Measurements from ENCODE around the gene OAF.
A peak's percentile ranks its signal among the peaks of the same experiment; 100 is the strongest.

Gene OAF

GRCh38 chr11:120208001-120208441 is 2.8 kb upstream of the OAF start:
- peak overlapping the region; percentile 13 for H3K27ac ChIP-seq (ENCODE audit: low read length)

GRCh38 chr11:120208777-120209176 is 2.1 kb upstream of the OAF start:
- H3K27ac ChIP-seq (ENCODE audit: low read length): peak overlapping the region; percentile 13
- peaks cover 0 to 28% of the 10 kb centered on the region in 2 donors for H3K4me1 ChIP-seq (ENCODE audit: control insufficient read depth in 1 of 2, insufficient read depth in 2 of 2, low read length in 2 of 2)
- no peaks in the 10 kb centered on the region for H3K27me3 ChIP-seq (ENCODE audit: low read depth, low read length)
- H3K36me3 ChIP-seq (ENCODE audit: control insufficient read depth in 1 of 2, insufficient read depth in 2 of 2, low read length in 2 of 2): no peaks in the 10 kb centered on the region
- H3K4me3 ChIP-seq (ENCODE audit: low read depth in 1 of 2, low read length in 2 of 2): no peak overlapping the region
- H3K9me3 ChIP-seq (ENCODE audit: control insufficient read depth in 1 of 2, low read length in 2 of 2): no peaks in the 10 kb centered on the region

More at GRCh38 chr11:120208001-120208441, 2.8 kb upstream of the OAF start:
- no peaks in the 10 kb centered on the region for H3K27me3 ChIP-seq (ENCODE audit: low read depth, low read length)
- H3K4me3 ChIP-seq (ENCODE audit: low read depth in 1 of 2, low read length in 2 of 2): peak overlapping the region in 1 of 2 donors; percentile 8
- no peaks in the 10 kb centered on the region for H3K36me3 ChIP-seq (ENCODE audit: control insufficient read depth in 1 of 2, insufficient read depth in 2 of 2, low read length in 2 of 2)
- H3K4me1 ChIP-seq (ENCODE audit: control insufficient read depth in 1 of 2, insufficient read depth in 2 of 2, low read length in 2 of 2): peaks cover 0 to 26% of the 10 kb centered on the region in 2 donors
- H3K9me3 ChIP-seq (ENCODE audit: control insufficient read depth in 1 of 2, low read length in 2 of 2): no peaks in the 10 kb centered on the region

GRCh38 chr11:120209746-120210625 is 846 bp upstream of the OAF start:
- Histone ChIP-seq H3K4me1 (ENCODE audit: control insufficient read depth in 1 of 2, insufficient read depth in 2 of 2, low read length in 2 of 2) (peaks cover 0 to 37% of the 10 kb centered on the region in 2 donors), H3K36me3 (ENCODE audit: control insufficient read depth in 1 of 2, insufficient read depth in 2 of 2, low read length in 2 of 2) (no peaks in the 10 kb centered on the region), H3K27me3 (ENCODE audit: low read depth, low read length) (no peaks in the 10 kb centered on the region), H3K4me3 (ENCODE audit: low read depth in 1 of 2, low read length in 2 of 2) (peak overlapping the region; percentile 72 to 74), H3K27ac (ENCODE audit: low read length) (peak overlapping the region; percentile 83), H3K9me3 (ENCODE audit: control insufficient read depth in 1 of 2, low read length in 2 of 2) (no peaks in the 10 kb centered on the region)

GRCh38 chr11:120211522-120212258 is 858 bp downstream of the OAF start:
- peak overlapping the region; percentile 89 for H3K27ac ChIP-seq (ENCODE audit: low read length)
- H3K9me3 ChIP-seq (ENCODE audit: control insufficient read depth in 1 of 2, low read length in 2 of 2): no peaks in the 10 kb centered on the region
- no peaks in the 10 kb centered on the region for H3K36me3 ChIP-seq (ENCODE audit: control insufficient read depth in 1 of 2, insufficient read depth in 2 of 2, low read length in 2 of 2)
- no peaks in the 10 kb centered on the region for H3K27me3 ChIP-seq (ENCODE audit: low read depth, low read length)
- peak overlapping the region; percentile 74 to 85 for H3K4me3 ChIP-seq (ENCODE audit: low read depth in 1 of 2, low read length in 2 of 2)
- peaks cover 12 to 42% of the 10 kb centered on the region in 2 donors for H3K4me1 ChIP-seq (ENCODE audit: control insufficient read depth in 1 of 2, insufficient read depth in 2 of 2, low read length in 2 of 2)

GRCh38 chr11:120212259-120212878 is 1.5 kb downstream of the OAF start:
- Histone ChIP-seq H3K4me1 (ENCODE audit: control insufficient read depth in 1 of 2, insufficient read depth in 2 of 2, low read length in 2 of 2) (peaks cover 12 to 49% of the 10 kb centered on the region in 2 donors), H3K4me3 (ENCODE audit: low read depth in 1 of 2, low read length in 2 of 2) (peak overlapping the region; percentile 57 to 74), H3K27ac (ENCODE audit: low read length) (peak overlapping the region; percentile 74), H3K36me3 (ENCODE audit: control insufficient read depth in 1 of 2, insufficient read depth in 2 of 2, low read length in 2 of 2) (no peaks in the 10 kb centered on the region), H3K9me3 (ENCODE audit: control insufficient read depth in 1 of 2, low read length in 2 of 2) (no peaks in the 10 kb centered on the region), H3K27me3 (ENCODE audit: low read depth, low read length) (no peaks in the 10 kb centered on the region)

GRCh38 chr11:120212926-120213325 is 2.1 kb downstream of the OAF start:
- no peaks in the 10 kb centered on the region for H3K27me3 ChIP-seq (ENCODE audit: low read depth, low read length)
- H3K9me3 ChIP-seq (ENCODE audit: control insufficient read depth in 1 of 2, low read length in 2 of 2): no peaks in the 10 kb centered on the region
- peak overlapping the region; percentile 57 to 74 for H3K4me3 ChIP-seq (ENCODE audit: low read depth in 1 of 2, low read length in 2 of 2)
- peak overlapping the region; percentile 74 for H3K27ac ChIP-seq (ENCODE audit: low read length)
- H3K4me1 ChIP-seq (ENCODE audit: control insufficient read depth in 1 of 2, insufficient read depth in 2 of 2, low read length in 2 of 2): peaks cover 17 to 53% of the 10 kb centered on the region in 2 donors
- no peaks in the 10 kb centered on the region for H3K36me3 ChIP-seq (ENCODE audit: control insufficient read depth in 1 of 2, insufficient read depth in 2 of 2, low read length in 2 of 2)

- H3K27me3 ChIP-seq (ENCODE audit: low read depth, low read length): no peaks in the 10 kb centered on the region
- H3K9me3 ChIP-seq (ENCODE audit: control insufficient read depth in 1 of 2, low read length in 2 of 2): no peaks in the 10 kb centered on the region
- no peak overlapping the region for H3K27ac ChIP-seq (ENCODE audit: low read length)
- H3K4me3 ChIP-seq (ENCODE audit: low read depth in 1 of 2, low read length in 2 of 2): no peak overlapping the region
- H3K4me1 ChIP-seq (ENCODE audit: control insufficient read depth in 1 of 2, insufficient read depth in 2 of 2, low read length in 2 of 2): peaks cover 17 to 59% of the 10 kb centered on the region in 2 donors
- H3K36me3 ChIP-seq (ENCODE audit: control insufficient read depth in 1 of 2, insufficient read depth in 2 of 2, low read length in 2 of 2): no peaks in the 10 kb centered on the region
These were observed 3.7 kb downstream of the OAF start for GRCh38 chr11:120214581-120214980.

GRCh38 chr11:120215634-120216033 is 4.8 kb downstream of the OAF start:
- Histone ChIP-seq H3K36me3 (ENCODE audit: control insufficient read depth in 1 of 2, insufficient read depth in 2 of 2, low read length in 2 of 2) (no peaks in the 10 kb centered on the region), H3K9me3 (ENCODE audit: control insufficient read depth in 1 of 2, low read length in 2 of 2) (no peaks in the 10 kb centered on the region), H3K4me3 (ENCODE audit: low read depth in 1 of 2, low read length in 2 of 2) (no peak overlapping the region), H3K4me1 (ENCODE audit: control insufficient read depth in 1 of 2, insufficient read depth in 2 of 2, low read length in 2 of 2) (peaks cover 24 to 62% of the 10 kb centered on the region in 2 donors), H3K27me3 (ENCODE audit: low read depth, low read length) (no peaks in the 10 kb centered on the region), H3K27ac (ENCODE audit: low read length) (peak overlapping the region; percentile 2)

- Histone ChIP-seq H3K27ac (ENCODE audit: low read length) (peak overlapping the region; percentile 2), H3K36me3 (ENCODE audit: control insufficient read depth in 1 of 2, insufficient read depth in 2 of 2, low read length in 2 of 2) (no peaks in the 10 kb centered on the region), H3K9me3 (ENCODE audit: control insufficient read depth in 1 of 2, low read length in 2 of 2) (no peaks in the 10 kb centered on the region), H3K27me3 (ENCODE audit: low read depth, low read length) (no peaks in the 10 kb centered on the region), H3K4me3 (ENCODE audit: low read depth in 1 of 2, low read length in 2 of 2) (no peak overlapping the region), H3K4me1 (ENCODE audit: control insufficient read depth in 1 of 2, insufficient read depth in 2 of 2, low read length in 2 of 2) (peaks cover 34 to 70% of the 10 kb centered on the region in 2 donors)
These were observed 5.7 kb downstream of the OAF start for GRCh38 chr11:120216426-120217102.

- H3K27ac ChIP-seq (ENCODE audit: low read length): no peak overlapping the region
- no peaks in the 10 kb centered on the region for H3K9me3 ChIP-seq (ENCODE audit: control insufficient read depth in 1 of 2, low read length in 2 of 2)
- H3K4me3 ChIP-seq (ENCODE audit: low read depth in 1 of 2, low read length in 2 of 2): no peak overlapping the region
- H3K27me3 ChIP-seq (ENCODE audit: low read depth, low read length): no peaks in the 10 kb centered on the region
- no peaks in the 10 kb centered on the region for H3K36me3 ChIP-seq (ENCODE audit: control insufficient read depth in 1 of 2, insufficient read depth in 2 of 2, low read length in 2 of 2)
- H3K4me1 ChIP-seq (ENCODE audit: control insufficient read depth in 1 of 2, insufficient read depth in 2 of 2, low read length in 2 of 2): peaks cover 38 to 64% of the 10 kb centered on the region in 2 donors
These were observed 6.7 kb downstream of the OAF start for GRCh38 chr11:120217526-120217925.
